Fibroblast of lung (primary cell): ENCODE results near the gene FTCDNL1. TPM values are rescaled to one million over a fixed set of nuclear protein-coding genes. Genes with fewer than 3 reads are reported as not detected.

Source experiments
- DNase-seq, 2 donors: peaks; one replicate each; pipeline versions ENCODE4 v3.0.0 to v3.0.0-alpha.2; 2010; ENCODE audit warnings: low read depth in 2 of 2
- H2AFZ ChIP-seq: 2 replicates; pipeline ENCODE4 v1.5.1; 2012; ENCODE audit warnings: low read length, control low read depth, inconsistent platforms
- H3K27ac ChIP-seq: 2 replicates; pipeline ENCODE4 v1.5.1; 2011; ENCODE audit warnings: low read length, control low read depth; ENCODE audit not compliant: insufficient read depth
- H3K27me3 ChIP-seq: 2 replicates; pipeline ENCODE4 v1.5.1; 2011; ENCODE audit warnings: mild to moderate bottlenecking, low read length; ENCODE audit not compliant: control insufficient read depth, insufficient read depth
- H3K36me3 ChIP-seq: 2 replicates; pipeline ENCODE4 v1.5.1; 2011; ENCODE audit warnings: low read length; ENCODE audit not compliant: control insufficient read depth, insufficient read depth
- H3K4me1 ChIP-seq: 2 replicates; pipeline ENCODE4 v1.5.1; 2011; ENCODE audit warnings: low read length; ENCODE audit not compliant: control insufficient read depth, insufficient read depth; ENCODE audit errors: extremely low read depth
- H3K4me2 ChIP-seq: 2 replicates; pipeline ENCODE4 v1.5.1; 2011; ENCODE audit warnings: low read length, control low read depth; ENCODE audit not compliant: insufficient read depth; ENCODE audit errors: extremely low read depth
- H3K4me3 ChIP-seq, 4 experiments: fragments of 200-600 bp in 1 of 4; sonication (generic) in 1 of 4; replicated peaks in 1 of 4; 2 replicates each; pipeline ENCODE4 v1.5.1; 2011 to 2016; ENCODE audit warnings: low read length in 4 of 4, low read depth in 3 of 4, mild to moderate bottlenecking in 3 of 4, control low read depth in 2 of 4, inconsistent platforms in 1 of 4, mixed read lengths in 1 of 4; ENCODE audit not compliant: insufficient read depth in 1 of 4; ENCODE audit errors: control extremely low read depth in 1 of 4
- H3K79me2 ChIP-seq: 2 replicates; pipeline ENCODE4 v1.5.1; 2012; ENCODE audit warnings: mild to moderate bottlenecking, low read length, inconsistent platforms; ENCODE audit not compliant: control insufficient read depth, insufficient read depth
- H3K9ac ChIP-seq: 2 replicates; pipeline ENCODE4 v1.5.1; 2011; ENCODE audit warnings: mild to moderate bottlenecking, low read length, control low read depth; ENCODE audit not compliant: insufficient read depth
- H3K9me3 ChIP-seq: 2 replicates; pipeline ENCODE4 v1.5.1; 2012; ENCODE audit warnings: low read depth, low read length; ENCODE audit not compliant: control insufficient read depth, insufficient read depth
- H4K20me1 ChIP-seq: 2 replicates; pipeline ENCODE4 v1.5.1; 2011; ENCODE audit warnings: low read length; ENCODE audit not compliant: control insufficient read depth, insufficient read depth; ENCODE audit errors: extremely low read depth
- CTCF ChIP-seq, 2 donors: IDR thresholded peaks in 1 of 2; conservative IDR thresholded peaks in 1 of 2; 1 replicate in 1 of 2; 2 replicates in 1 of 2; pipeline ENCODE4 v1.5.1; 2011 to 2012; ENCODE audit warnings: low read length in 2 of 2, control low read depth in 1 of 2, inconsistent platforms in 1 of 2, low read depth in 1 of 2, mild to moderate bottlenecking in 1 of 2
- EZH2 ChIP-seq: IDR thresholded peaks from 2 replicates; pipeline ENCODE4 v1.5.1; 2012; ENCODE audit warnings: low read length, control low read depth, mild to moderate bottlenecking; ENCODE audit errors: missing control alignments
- polyA plus RNA-seq, 2 donors: library from polyadenylated mRNA; depleted of rRNA in 1 of 2; stranded (reverse) in 1 of 2; unstranded in 1 of 2; fragments of >200 nt; gene quantifications; 2 replicates each; pipeline ENCODE4 v1.2.1, GENCODE V29; 2011 to 2012; ENCODE audit warnings: missing spikeins in 1 of 2
- total RNA-seq: library from RNA; depleted of rRNA; stranded (reverse); fragments of >200 nt; gene quantifications from 2 replicates; pipeline ENCODE4 v1.2.1, GENCODE V29; 2014

The FTCDNL1 gene
- total and polyA plus RNA-seq, 2 donors (not counting 1 experiment from before 2014, with no cell fraction given) = 1.0 to 3.6 TPM

GRCh38 chr2:199717587-199717907 is 133.4 kb downstream of the FTCDNL1 start:
- H3K27ac ChIP-seq = no peak overlapping the region
- no peak overlapping the region for H2AFZ ChIP-seq
- no peaks in the 10 kb centered on the region for H3K4me1 ChIP-seq
- no peaks in the 10 kb centered on the region for H3K79me2 ChIP-seq
- no peaks in the 10 kb centered on the region for H3K27me3 ChIP-seq
- DNase-seq = no peak
- no peak overlapping the region for H3K9ac ChIP-seq
- no peak overlapping the region for H3K4me2 ChIP-seq
- H3K9me3 ChIP-seq = no peaks in the 10 kb centered on the region
- TF ChIP-seq CTCF (conservative IDR thresholded peaks at IDR 0.05 in 1 of 2, IDR thresholded peaks at IDR 0.05 in 1 of 2; ENCODE audit: low read depth in 1 of 2, low read length in 2 of 2) = no peak
- H3K36me3 ChIP-seq = no peaks in the 10 kb centered on the region
- no peaks in the 10 kb centered on the region for H4K20me1 ChIP-seq
- no peak overlapping the region for H3K4me3 ChIP-seq

GRCh38 chr2:199716807-199717586 is 134.0 kb downstream of the FTCDNL1 start:
- no peak overlapping the region for H3K4me3 ChIP-seq
- no peaks in the 10 kb centered on the region for H3K79me2 ChIP-seq
- DNase-seq = peak in 1 of 2 donors; percentile 8
- no peak overlapping the region for H3K4me2 ChIP-seq
- no peaks in the 10 kb centered on the region for H4K20me1 ChIP-seq
- no peaks in the 10 kb centered on the region for H3K36me3 ChIP-seq
- no peaks in the 10 kb centered on the region for H3K27me3 ChIP-seq
- H3K27ac ChIP-seq = no peak overlapping the region
- no peaks in the 10 kb centered on the region for H3K4me1 ChIP-seq
- H3K9ac ChIP-seq = no peak overlapping the region
- TF ChIP-seq CTCF (conservative IDR thresholded peaks at IDR 0.05 in 1 of 2, IDR thresholded peaks at IDR 0.05 in 1 of 2; ENCODE audit: low read depth in 1 of 2, low read length in 2 of 2) = no peak
- no peak for TF ChIP-seq EZH2
- no peaks in the 10 kb centered on the region for H3K9me3 ChIP-seq
- no peak overlapping the region for H2AFZ ChIP-seq

- Histone ChIP-seq H3K9me3 (no peaks in the 10 kb centered on the region), H3K4me2 (no peak overlapping the region), H3K79me2 (no peaks in the 10 kb centered on the region), H3K4me3 (no peak overlapping the region), H3K9ac (no peak overlapping the region), H3K27me3 (no peaks in the 10 kb centered on the region), H2AFZ (no peak overlapping the region), H3K4me1 (no peaks in the 10 kb centered on the region), H4K20me1 (no peaks in the 10 kb centered on the region), H3K36me3 (no peaks in the 10 kb centered on the region), H3K27ac (no peak overlapping the region)
- no peak for DNase-seq
- TF ChIP-seq CTCF (conservative IDR thresholded peaks at IDR 0.05 in 1 of 2, IDR thresholded peaks at IDR 0.05 in 1 of 2; ENCODE audit: low read depth in 1 of 2, low read length in 2 of 2) = no peak
- no peak for TF ChIP-seq EZH2
These were observed 137.2 kb downstream of the FTCDNL1 start for GRCh38 chr2:199713746-199714145.
